ENCODE results near the gene AASDH.

DNA sequence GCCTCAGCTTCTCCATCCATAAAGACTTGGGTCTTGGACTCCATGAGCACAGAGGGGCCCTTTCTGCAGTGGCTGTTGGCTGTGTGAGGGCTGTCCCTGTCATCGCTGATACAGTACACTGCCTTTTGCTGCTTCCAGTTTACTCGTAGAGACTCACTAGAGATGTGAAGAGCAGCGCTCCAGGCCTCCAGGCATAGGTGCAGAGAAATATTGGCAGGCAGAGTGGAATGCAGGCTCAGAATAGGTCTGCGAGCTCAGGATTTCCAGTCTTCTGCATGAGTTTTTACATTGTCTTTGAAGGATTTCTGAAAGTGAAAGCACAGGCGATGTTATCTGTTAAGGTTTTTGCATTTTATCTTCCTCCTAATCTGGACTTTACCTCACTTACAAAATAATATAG lies 97.4 kb downstream of the AASDH start:
- TF ChIP-seq, protein P1, sequence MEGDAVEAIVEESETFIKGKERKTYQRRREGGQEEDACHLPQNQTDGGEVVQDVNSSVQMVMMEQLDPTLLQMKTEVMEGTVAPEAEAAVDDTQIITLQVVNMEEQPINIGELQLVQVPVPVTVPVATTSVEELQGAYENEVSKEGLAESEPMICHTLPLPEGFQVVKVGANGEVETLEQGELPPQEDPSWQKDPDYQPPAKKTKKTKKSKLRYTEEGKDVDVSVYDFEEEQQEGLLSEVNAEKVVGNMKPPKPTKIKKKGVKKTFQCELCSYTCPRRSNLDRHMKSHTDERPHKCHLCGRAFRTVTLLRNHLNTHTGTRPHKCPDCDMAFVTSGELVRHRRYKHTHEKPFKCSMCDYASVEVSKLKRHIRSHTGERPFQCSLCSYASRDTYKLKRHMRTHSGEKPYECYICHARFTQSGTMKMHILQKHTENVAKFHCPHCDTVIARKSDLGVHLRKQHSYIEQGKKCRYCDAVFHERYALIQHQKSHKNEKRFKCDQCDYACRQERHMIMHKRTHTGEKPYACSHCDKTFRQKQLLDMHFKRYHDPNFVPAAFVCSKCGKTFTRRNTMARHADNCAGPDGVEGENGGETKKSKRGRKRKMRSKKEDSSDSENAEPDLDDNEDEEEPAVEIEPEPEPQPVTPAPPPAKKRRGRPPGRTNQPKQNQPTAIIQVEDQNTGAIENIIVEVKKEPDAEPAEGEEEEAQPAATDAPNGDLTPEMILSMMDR (IDR thresholded peaks at IDR 0.05; ENCODE audit: insufficient read depth, low read depth, low read length): no peak
- TF ChIP-seq EZH2 (IDR thresholded peaks at IDR 0.05; ENCODE audit: insufficient read depth, low read length): no peak
